PC-3 (cell line): ENCODE data around the gene HCAR2.

Experiments
- CTCF ChIP-seq: fragments of 300-600 bp; sonication (generic); conservative IDR thresholded peaks from 2 replicates; pipeline ENCODE4 v1.5.1; 2017; ENCODE audit warnings: antibody characterized with exemption, low read depth, mild to moderate bottlenecking, low read length
- EZH2 ChIP-seq: fragments of 300-600 bp; sonication (generic); IDR thresholded peaks from one replicate; pipeline ENCODE4 v1.6.1; 2017; ENCODE audit warnings: antibody characterized with exemption, mild to moderate bottlenecking, low read length; ENCODE audit not compliant: unreplicated experiment

DNA sequence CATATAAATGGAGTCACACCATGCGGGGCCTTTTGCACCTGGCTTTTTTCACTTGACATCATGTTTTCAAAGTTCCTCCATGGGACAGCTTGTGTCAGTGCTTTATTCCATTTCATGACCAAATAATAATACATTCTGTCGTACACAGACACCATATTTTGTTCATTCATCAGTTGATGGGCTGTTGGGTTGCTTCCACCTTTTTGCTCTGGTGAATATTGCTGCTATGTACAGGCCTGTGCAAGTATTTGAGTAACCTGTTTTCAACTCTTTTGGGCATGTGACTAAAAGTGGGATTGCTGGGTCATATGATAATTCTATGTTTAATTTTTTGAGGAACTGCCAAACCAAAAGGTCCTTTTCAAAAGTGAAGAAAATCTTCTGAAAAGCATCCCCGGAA, 46.9 kb downstream of the HCAR2 start:
- no peak for TF ChIP-seq CTCF
- no peak for TF ChIP-seq EZH2
